ENCODE results near the gene MTCL1. TPM values are rescaled to one million over a fixed set of nuclear protein-coding genes. Genes with fewer than 3 reads are reported as not detected.

Gene MTCL1
- polyA plus RNA-seq, 1 experiment, result 56.6 TPM

- no peak overlapping the region for H3K27ac ChIP-seq (ENCODE audit: low read depth, low read length)
Observed at GRCh38 chr18:8662560-8663255, 42.6 kb upstream of the MTCL1 start.

GRCh38 chr18:8667846-8668245 is 37.5 kb upstream of the MTCL1 start:
- POLR2A ChIA-PET, result no interaction called here
- Histone ChIP-seq H3K27ac (ENCODE audit: low read depth, low read length) (no peak overlapping the region), H3K9me3 (ENCODE audit: control insufficient read depth, insufficient read depth, low read length) (no peaks in the 10 kb centered on the region), H3K4me3 (ENCODE audit: low read depth, low read length) (no peak overlapping the region), H3K27me3 (ENCODE audit: control insufficient read depth, insufficient read depth, low read length) (no peaks in the 10 kb centered on the region)
- CTCF ChIA-PET, result interaction anchor here (0.6 to 1.9 kb wide), 6 partner anchors 11 to 331 kb away, joined by 3 to 10 read pairs (median 4); no protein-coding TSS in a partner anchor
- no peak for DNase-seq (ENCODE audit: low read depth, low spot score)
- TF ChIP-seq, protein P1, sequence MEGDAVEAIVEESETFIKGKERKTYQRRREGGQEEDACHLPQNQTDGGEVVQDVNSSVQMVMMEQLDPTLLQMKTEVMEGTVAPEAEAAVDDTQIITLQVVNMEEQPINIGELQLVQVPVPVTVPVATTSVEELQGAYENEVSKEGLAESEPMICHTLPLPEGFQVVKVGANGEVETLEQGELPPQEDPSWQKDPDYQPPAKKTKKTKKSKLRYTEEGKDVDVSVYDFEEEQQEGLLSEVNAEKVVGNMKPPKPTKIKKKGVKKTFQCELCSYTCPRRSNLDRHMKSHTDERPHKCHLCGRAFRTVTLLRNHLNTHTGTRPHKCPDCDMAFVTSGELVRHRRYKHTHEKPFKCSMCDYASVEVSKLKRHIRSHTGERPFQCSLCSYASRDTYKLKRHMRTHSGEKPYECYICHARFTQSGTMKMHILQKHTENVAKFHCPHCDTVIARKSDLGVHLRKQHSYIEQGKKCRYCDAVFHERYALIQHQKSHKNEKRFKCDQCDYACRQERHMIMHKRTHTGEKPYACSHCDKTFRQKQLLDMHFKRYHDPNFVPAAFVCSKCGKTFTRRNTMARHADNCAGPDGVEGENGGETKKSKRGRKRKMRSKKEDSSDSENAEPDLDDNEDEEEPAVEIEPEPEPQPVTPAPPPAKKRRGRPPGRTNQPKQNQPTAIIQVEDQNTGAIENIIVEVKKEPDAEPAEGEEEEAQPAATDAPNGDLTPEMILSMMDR (IDR thresholded peaks at IDR 0.05; ENCODE audit: low read depth, low read length), result no peak

More at GRCh38 chr18:8662560-8663255, 42.6 kb upstream of the MTCL1 start:
- CTCF ChIA-PET, result no interaction called here
- H3K9me3 ChIP-seq (ENCODE audit: control insufficient read depth, insufficient read depth, low read length), result peaks cover 15% of the 10 kb centered on the region
- no peak for DNase-seq (ENCODE audit: low read depth, low spot score)
- no peaks in the 10 kb centered on the region for H3K27me3 ChIP-seq (ENCODE audit: control insufficient read depth, insufficient read depth, low read length)
- TF ChIP-seq, protein P1 (IDR thresholded peaks at IDR 0.05; ENCODE audit: low read depth, low read length), result no peak
- no peak overlapping the region for H3K4me3 ChIP-seq (ENCODE audit: low read depth, low read length)
- POLR2A ChIA-PET, result interaction anchor here (0.5 kb wide), 1 partner anchor 25 kb away, joined by 3 read pairs; no protein-coding TSS in a partner anchor

DNA sequence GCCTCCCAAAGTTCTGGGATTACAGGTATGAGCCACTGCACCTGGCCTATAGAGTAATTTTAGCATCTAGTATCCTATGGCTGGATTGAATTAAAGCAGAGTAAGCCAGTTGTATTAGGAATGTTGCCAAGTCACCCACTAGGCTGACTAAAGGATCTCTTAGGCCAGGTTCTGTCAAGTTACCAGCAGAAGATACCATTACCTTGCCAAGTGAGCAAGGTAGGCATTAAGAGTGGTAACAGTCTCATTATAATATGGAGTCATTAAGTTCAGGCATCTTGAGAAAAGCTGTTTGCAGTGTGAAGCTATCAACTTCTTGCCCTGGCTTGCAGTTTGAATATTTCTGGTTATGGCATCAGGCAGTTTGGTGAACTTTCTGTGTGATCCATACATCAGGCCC is 37.0 kb upstream of the MTCL1 start:
- no peak overlapping the region for H3K4me3 ChIP-seq (ENCODE audit: low read depth, low read length)
- no peaks in the 10 kb centered on the region for H3K27me3 ChIP-seq (ENCODE audit: control insufficient read depth, insufficient read depth, low read length)
- DNase-seq (ENCODE audit: low read depth, low spot score), result no peak
- no peak overlapping the region for H3K27ac ChIP-seq (ENCODE audit: low read depth, low read length)
- ChIA-PET CTCF (interaction anchor here (0.8 to 1.9 kb wide), 5 partner anchors 10 to 319 kb away, joined by 3 to 10 read pairs (median 4); no protein-coding TSS in a partner anchor), POLR2A (no interaction called here)
- no peaks in the 10 kb centered on the region for H3K9me3 ChIP-seq (ENCODE audit: control insufficient read depth, insufficient read depth, low read length)
- TF ChIP-seq, protein P1 (IDR thresholded peaks at IDR 0.05; ENCODE audit: low read depth, low read length), result no peak

- TF ChIP-seq, protein P1 (IDR thresholded peaks at IDR 0.05; ENCODE audit: low read depth, low read length), result no peak
- POLR2A ChIA-PET, result no interaction called here
- Histone ChIP-seq H3K4me3 (ENCODE audit: low read depth, low read length) (no peak overlapping the region), H3K27ac (ENCODE audit: low read depth, low read length) (no peak overlapping the region), H3K9me3 (ENCODE audit: control insufficient read depth, insufficient read depth, low read length) (no peaks in the 10 kb centered on the region), H3K27me3 (ENCODE audit: control insufficient read depth, insufficient read depth, low read length) (no peaks in the 10 kb centered on the region)
- CTCF ChIA-PET, result interaction anchor here (1.9 kb wide), 1 partner anchor 27 kb away, joined by 10 read pairs; no protein-coding TSS in a partner anchor
- DNase-seq (ENCODE audit: low read depth, low spot score), result no peak
Observed at GRCh38 chr18:8669571-8669970, 35.8 kb upstream of the MTCL1 start.

Data from AG04450 (cell line).